HepG2 (cell line): ENCODE data around the gene EXOSC7. TPM values are rescaled to one million over a fixed set of nuclear protein-coding genes. Genes with fewer than 3 reads are reported as not detected.

ENCODE experiments used
- ATAC-seq: fragments of 200-7000 bp; cut with Tn5 transposase; 3 replicates; pipeline ENCODE4 v1.9.1; 2020; ENCODE audit warnings: mild to moderate bottlenecking, moderate library complexity
- BruUV-seq: library from RNA; stranded (reverse); fragments of 400-500 nt; replicated peaks from 2 replicates; lab custom pipeline; 2021; lab: Mats Ljungman, UMichigan
- CTCF ChIA-PET: fragments of 300-600 bp; formaldehyde crosslinking; extraction: SDS; loops from one replicate; lab custom pipeline; 2021; ENCODE audit warnings: low total read pairs, inconsistent platforms, low intra/inter-chr PET ratio; lab: Yijun Ruan, JAX
- POLR2A ChIA-PET: fragments of 350-600 bp; sonication (Branson Sonifier 250); formaldehyde crosslinking; loops from one replicate; lab custom pipeline; 2020; ENCODE audit warnings: antibody characterized with exemption, inconsistent platforms; lab: Yijun Ruan, JAX
- DNase-seq: peaks from one replicate; pipeline ENCODE4 v3.0.0-alpha.2; 2015; ENCODE audit warnings: low spot score
- FAIRE-seq: peaks from 3 replicates; lab custom pipeline; 2011; peaks lifted over from hg19 to GRCh38; lab: Jason Lieb, UNC
- H2AFZ ChIP-seq: one replicate; pipeline ENCODE4 v1.6.1; 2011; ENCODE audit warnings: low read length, inconsistent platforms
- H3K27ac ChIP-seq: fragments of 300-600 bp; 3 replicates; pipeline ENCODE4 v1.8.0; 2011; ENCODE audit warnings: mixed run types, mild to moderate bottlenecking, mixed read lengths, low read length, inconsistent platforms; ENCODE audit not compliant: insufficient read depth; ENCODE audit errors: extremely low read length
- H3K27me3 ChIP-seq, 2 experiments: fragments of 200-600 bp in 1 of 2; 2 replicates in 1 of 2; 3 replicates in 1 of 2; pipeline versions ENCODE4 v1.6.0 to v1.8.0; 2011; ENCODE audit warnings: low read length in 2 of 2, mild to moderate bottlenecking in 2 of 2, moderate library complexity in 2 of 2, inconsistent platforms in 1 of 2; ENCODE audit not compliant: insufficient read depth in 2 of 2, control insufficient read depth in 1 of 2
- H3K36me3 ChIP-seq, 2 experiments: fragments of 200-600 bp in 1 of 2; replicated peaks in 1 of 2; 2 replicates in 1 of 2; 3 replicates in 1 of 2; pipeline versions ENCODE4 v1.5.1 to v1.8.0; 2011; ENCODE audit warnings: low read length in 2 of 2, inconsistent platforms in 1 of 2; ENCODE audit not compliant: insufficient read depth in 2 of 2, control insufficient read depth in 1 of 2
- H3K4me1 ChIP-seq: 2 replicates; pipeline ENCODE4 v1.5.1; 2012; ENCODE audit warnings: low read length, inconsistent platforms; ENCODE audit not compliant: insufficient read depth
- H3K4me2 ChIP-seq: 2 replicates; pipeline ENCODE4 v1.6.0; 2011; ENCODE audit warnings: low read depth, low read length, inconsistent platforms
- H3K4me3 ChIP-seq, 3 experiments: fragments of 200-600 bp in 1 of 3; sonication (generic), shearing (Covaris generic) in 1 of 3; replicated peaks in 1 of 3; 2 replicates each; pipeline ENCODE4 v1.5.1; 2011 to 2016; ENCODE audit warnings: low read length in 3 of 3, inconsistent platforms in 2 of 3, low read depth in 2 of 3, mild to moderate bottlenecking in 2 of 3, control low read depth in 1 of 3, mixed read lengths in 1 of 3; ENCODE audit not compliant: insufficient read depth in 1 of 3
- H3K79me2 ChIP-seq: one replicate; pipeline ENCODE4 v1.6.1; 2011; ENCODE audit warnings: low read length, inconsistent platforms; ENCODE audit not compliant: insufficient read depth
- H3K9ac ChIP-seq: 2 replicates; pipeline ENCODE4 v1.6.0; 2011; ENCODE audit warnings: mild to moderate bottlenecking, low read depth, low read length, inconsistent platforms; ENCODE audit not compliant: insufficient read depth
- H3K9me3 ChIP-seq: 2 replicates; pipeline ENCODE4 v1.5.1; 2012; ENCODE audit warnings: mild to moderate bottlenecking, low read length
- H4K20me1 ChIP-seq: 2 replicates; pipeline ENCODE4 v1.6.0; 2011; ENCODE audit warnings: inconsistent platforms, mild to moderate bottlenecking, low read length, moderate library complexity; ENCODE audit not compliant: insufficient read depth
- ATF4 ChIP-seq, 2 experiments: fragments of 450-650 bp in 1 of 2; sonication (generic) in 1 of 2; formaldehyde crosslinking; IDR thresholded peaks; 2 replicates each; pipeline versions ENCODE4 v1.5.0 to v1.8.0; 2020 to 2022; ENCODE audit warnings: mild to moderate bottlenecking in 1 of 2, missing genetic modification reagents in 1 of 2
- MAFF ChIP-seq: IDR thresholded peaks from 2 replicates; pipeline ENCODE4 v1.6.1; 2011; ENCODE audit warnings: low read depth, low read length, improper control_type of control experiment
- RBM22 ChIP-seq: fragments of 200-400 bp; formaldehyde crosslinking; optimal IDR thresholded peaks from 2 replicates; pipeline ENCODE3; 2017; ENCODE audit warnings: mild to moderate bottlenecking, low read length, moderate library complexity
- SP140L ChIP-seq: sonication (generic); formaldehyde crosslinking; IDR thresholded peaks from 2 replicates; pipeline ENCODE4 v1.4.0; 2020; ENCODE audit warnings: missing genetic modification reagents, borderline replicate concordance
- SRSF1 ChIP-seq: fragments of 200-400 bp; formaldehyde crosslinking; optimal IDR thresholded peaks from 2 replicates; pipeline ENCODE3; 2017; ENCODE audit warnings: mild to moderate bottlenecking, low read depth, low read length, moderate library complexity
- ZNF235 ChIP-seq: sonication (generic); formaldehyde crosslinking; IDR thresholded peaks from 2 replicates; pipeline ENCODE4 v1.8.1; 2023; ENCODE audit warnings: mild to moderate bottlenecking, missing genetic modification reagents, borderline replicate concordance
- ZNF407 ChIP-seq: sonication (generic); formaldehyde crosslinking; IDR thresholded peaks from one replicate; pipeline ENCODE4 v1.5.1; 2020; ENCODE audit warnings: mild to moderate bottlenecking, missing genetic modification reagents; ENCODE audit errors: not compliant biosample characterization
- ZNF496 ChIP-seq: sonication (generic); formaldehyde crosslinking; IDR thresholded peaks from 2 replicates; pipeline ENCODE4 v1.8.1; 2023; ENCODE audit warnings: mild to moderate bottlenecking, moderate library complexity, missing genetic modification reagents; ENCODE audit not compliant: insufficient replicate concordance
- ZNF687 ChIP-seq: sonication (generic); formaldehyde crosslinking; IDR thresholded peaks from 2 replicates; pipeline ENCODE4 v1.5.1; 2020; ENCODE audit warnings: mild to moderate bottlenecking, missing genetic modification reagents, moderate library complexity
- WGBS: methylation state at CpG from one replicate; pipeline ENCODE4 v1.1.6; 2017; ENCODE audit warnings: low lambda C conversion rate; 5-methylcytosine and 5-hydroxymethylcytosine counted together
- in situ Hi-C: cut with HindIII; loops from 2 replicates; pipeline ENCODE4 v1.10.0; 2017; ENCODE audit warnings: low pct_unique_long_range_greater_than_20kb; ENCODE audit not compliant: extremely low pct_ligation_motif_present
- intact Hi-C: fragments of 100-400 bp; cut with micrococcal nuclease; formaldehyde crosslinking; loops from one replicate; pipeline ENCODE4 v1.10.0; 2022; ENCODE audit not compliant: unreplicated experiment
- polyA plus RNA-seq, 8 experiments: library from polyadenylated mRNA; depleted of rRNA in 3 of 8; stranded (reverse) in 7 of 8; unstranded in 1 of 8; fragments of >200 nt; fragmentation: Illumina TruSeq in 4 of 8; extraction: Trizol in 4 of 8; gene quantifications; 2 replicates each; pipeline versions ENCODE4 v1.2.1 to v1.2.3, GENCODE V29; 2011 to 2016; ENCODE audit warnings: low read depth in 4 of 8, missing spikeins in 1 of 8, mixed read lengths in 1 of 8; ENCODE audit not compliant: insufficient read depth in 1 of 8
- total RNA-seq, 5 experiments: library from RNA; depleted of rRNA; stranded (reverse); fragments of >200 nt; fragmentation: Illumina TruSeq; extraction: Trizol; gene quantifications; 2 replicates each; pipeline ENCODE4 v1.2.3, GENCODE V29; 2016; ENCODE audit warnings: low read depth in 1 of 5

Gene EXOSC7
- total and polyA plus RNA-seq, 2 of the 13 experiments (the other 11 are each of a cell fraction or from before 2014, with no cell fraction given): 68.3 to 74.7 TPM

- no peak for TF ChIP-seq ZNF687 (CRISPR knock-in tag)
Observed at GRCh38 chr3:44999782-45000181, 23.7 kb downstream of the EXOSC7 start (continued).

GRCh38 chr3:45000823-45001222 is 24.8 kb downstream of the EXOSC7 start:
- ChIA-PET POLR2A (no interaction called here), CTCF (no interaction called here)
- peaks cover 25 to 78% of the 10 kb centered on the region in 2 experiments for H3K36me3 ChIP-seq
- in situ Hi-C loops: no loop called here
- H3K4me3 ChIP-seq: no peak overlapping the region
- no peaks in the 10 kb centered on the region for H3K9me3 ChIP-seq
- intact Hi-C loops: no loop called here
- H3K79me2 ChIP-seq: no peaks in the 10 kb centered on the region
- no peak overlapping the region for H3K27ac ChIP-seq
- BruUV-seq: no TSS peak
- no peak for FAIRE-seq
- no peak overlapping the region for H3K9ac ChIP-seq
- H2AFZ ChIP-seq: no peak overlapping the region
- ATAC-seq: no peak
- H4K20me1 ChIP-seq: no peaks in the 10 kb centered on the region
- H3K4me1 ChIP-seq: peaks cover 23% of the 10 kb centered on the region
- WGBS: 97% methylated on average over 4 of the region's 4 CpGs
- no peak overlapping the region for H3K4me2 ChIP-seq
- no peak for DNase-seq
- H3K27me3 ChIP-seq: no peaks in the 10 kb centered on the region
- peak; percentile 33 for TF ChIP-seq RBM22
- TF ChIP-seq ZNF407 (CRISPR knock-in tag): no peak
- TF ChIP-seq SP140L (CRISPR knock-in tag): no peak
- TF ChIP-seq MAFF: peak; percentile 82
- TF ChIP-seq ZNF235 (CRISPR knock-in tag): no peak
- TF ChIP-seq SRSF1: no peak
- TF ChIP-seq ZNF496 (CRISPR knock-in tag): no peak
- no peak for TF ChIP-seq ATF4 (CRISPR knock-in tag; IDR thresholded peaks at IDR 0.05)
